Left kidney (tissue), 8 donors: ENCODE results near the gene GMPR. TPM values are rescaled to one million over a fixed set of nuclear protein-coding genes. Genes with fewer than 3 reads are reported as not detected.

Source experiments
- DNase-seq: peaks from one replicate; pipeline ENCODE4 v3.0.0-alpha.2; 2013
- long read RNA-seq, 8 donors: transcript quantifications; one replicate each; lab custom pipeline, GENCODE V29; 2026
- polyA plus RNA-seq: library from polyadenylated mRNA; unstranded; fragments of 120-200 nt; gene quantifications from one replicate; pipeline ENCODE4 v1.2.1, GENCODE V29; 2013; ENCODE audit not compliant: insufficient read length

GMPR gene
- polyA plus RNA-seq: 4.7 TPM
- long read RNA-seq, donor 1, transcript GMPR-201 (9 exons, 1,515 nt): major isoform, 5 of 6 reads
- long read RNA-seq, donor 1, partial matches to known transcripts: 0 of 6 reads
- long read RNA-seq, donor 1, other reads (novel, unspliced or antisense): 0 of 6 reads
- long read RNA-seq, donor 2, partial matches to known transcripts: 0 of 5 reads
- long read RNA-seq, donor 2, other reads (novel, unspliced or antisense): 0 of 5 reads
- long read RNA-seq, donor 3, partial matches to known transcripts: 0 of 3 reads
- long read RNA-seq, donor 3, other reads (novel, unspliced or antisense): 0 of 3 reads
- long read RNA-seq, donor 4: 0 reads
- long read RNA-seq, donor 5, transcript GMPR-201 (9 exons, 1,515 nt): major isoform, 7 of 12 reads
- long read RNA-seq, donor 5, transcript GMPR-202 (2 exons, 793 nt): minor isoform, 5 of 12 reads
- long read RNA-seq, donor 5, partial matches to known transcripts: 0 of 12 reads
- long read RNA-seq, donor 5, other reads (novel, unspliced or antisense): 0 of 12 reads
- long read RNA-seq, donor 6, transcript GMPR-201 (9 exons, 1,515 nt): major isoform, 5 of 9 reads
- long read RNA-seq, donor 6, partial matches to known transcripts: 0 of 9 reads
- long read RNA-seq, donor 6, other reads (novel, unspliced or antisense): 0 of 9 reads
- long read RNA-seq, donor 7, transcript GMPR-202 (2 exons, 793 nt): major isoform, 6 of 7 reads
- long read RNA-seq, donor 7, partial matches to known transcripts: 0 of 7 reads
- long read RNA-seq, donor 7, other reads (novel, unspliced or antisense): 0 of 7 reads
- long read RNA-seq, donor 8, partial matches to known transcripts: 0 of 3 reads
- long read RNA-seq, donor 8, other reads (novel, unspliced or antisense): 0 of 3 reads

DNA sequence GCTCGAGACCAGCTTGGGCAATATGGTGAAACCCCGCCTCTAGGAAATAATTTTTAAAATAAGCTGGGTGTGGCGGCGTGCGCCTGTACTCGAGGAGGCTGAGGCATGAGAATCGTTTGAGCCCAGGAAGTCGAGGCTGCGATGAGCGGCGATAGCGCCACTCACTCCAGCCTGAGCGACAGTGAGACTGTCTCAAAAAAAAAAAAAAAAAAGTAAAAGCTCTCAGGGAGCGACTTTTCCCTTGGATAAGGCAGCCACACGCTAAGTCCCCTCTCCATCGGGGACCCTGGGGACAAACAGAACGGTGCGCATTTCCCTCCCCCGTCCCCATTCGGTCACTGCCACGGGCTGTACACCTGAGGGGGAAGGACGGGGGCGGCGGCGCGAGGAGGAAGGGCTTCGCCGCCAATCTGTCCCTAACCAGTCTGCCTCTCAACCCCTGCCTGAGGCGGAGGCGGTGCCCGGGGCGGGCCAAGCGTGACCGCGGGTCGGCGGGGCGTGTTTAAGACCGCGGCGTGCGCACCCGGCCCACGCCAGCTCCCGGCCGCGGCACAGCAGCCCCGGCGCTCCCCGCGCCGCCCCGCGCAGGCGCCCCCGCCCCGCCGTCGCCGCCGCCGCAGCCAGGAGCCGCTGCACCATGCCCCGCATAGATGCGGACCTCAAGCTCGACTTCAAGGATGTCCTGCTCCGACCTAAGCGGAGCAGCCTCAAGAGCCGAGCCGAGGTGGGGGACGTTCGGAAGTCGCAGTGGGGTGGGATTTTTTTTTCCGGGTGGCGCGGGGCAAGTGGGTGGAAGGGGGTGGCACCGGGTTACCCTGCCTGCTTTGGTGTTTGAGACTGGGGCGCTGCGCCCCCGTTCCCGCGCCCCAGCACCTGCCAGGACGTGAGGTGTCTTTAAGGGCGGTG, at the start of gene GMPR:
Gene GMPR, plus strand, starts transcription at position 531 of the 906 bp plus-strand sequence. Its CDS starts 107 bp downstream, at position 638.
- peak; percentile 72 for DNase-seq

DNA sequence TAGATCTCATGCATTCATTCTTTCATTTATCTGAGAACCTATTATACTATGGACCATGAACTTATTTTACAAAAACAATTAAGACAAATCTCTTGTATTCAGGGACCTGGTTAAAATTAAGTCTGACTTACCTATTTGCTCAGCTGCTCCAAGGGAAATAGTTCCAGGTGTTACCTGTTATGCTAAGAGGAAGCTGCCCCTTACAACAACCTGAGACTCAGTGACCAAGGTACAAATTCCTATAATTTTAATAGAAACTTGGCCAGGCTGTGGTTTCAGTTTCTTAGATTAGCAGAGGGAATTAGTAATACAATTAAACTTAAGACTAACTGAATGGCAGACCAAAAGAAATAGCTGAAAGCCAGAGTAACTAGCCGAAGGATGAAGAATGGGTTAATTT, 48.2 kb upstream of the GMPR start:
- no peak for DNase-seq

DNA sequence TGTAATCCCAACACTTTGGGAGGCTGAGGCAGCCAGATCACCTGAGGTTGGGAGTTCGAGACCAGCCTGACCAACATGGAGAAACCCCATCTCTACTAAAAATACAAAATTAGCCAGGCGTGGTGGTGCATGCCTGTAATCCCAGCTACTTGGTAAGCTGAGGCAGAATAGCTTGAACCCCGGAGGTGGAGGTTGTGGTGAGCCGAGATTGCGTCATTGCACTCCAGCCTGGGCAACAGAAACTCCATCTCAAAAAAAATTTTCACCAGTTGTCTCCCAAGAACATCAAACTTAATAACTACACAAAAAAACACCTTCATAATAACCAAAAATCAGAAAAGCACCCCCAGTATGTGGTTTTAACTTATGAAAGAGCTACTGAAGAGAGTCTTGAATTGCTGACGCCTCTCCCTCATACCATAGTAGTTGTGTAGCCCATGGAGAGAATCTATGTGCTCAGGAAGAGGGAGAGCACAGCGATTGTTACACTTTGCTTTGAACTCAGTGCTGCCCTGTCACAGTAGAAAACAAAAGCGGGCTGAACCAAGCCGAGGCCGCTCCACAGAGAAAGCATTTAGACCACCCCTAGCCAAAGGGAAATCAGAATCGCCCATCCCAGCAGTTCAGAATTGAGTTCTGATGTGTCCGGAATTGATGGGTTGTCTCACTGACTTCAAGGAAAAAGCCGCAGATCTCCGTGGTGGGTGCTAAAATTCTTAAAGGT, 42.0 kb upstream of the GMPR start:
- no peak for DNase-seq

DNA sequence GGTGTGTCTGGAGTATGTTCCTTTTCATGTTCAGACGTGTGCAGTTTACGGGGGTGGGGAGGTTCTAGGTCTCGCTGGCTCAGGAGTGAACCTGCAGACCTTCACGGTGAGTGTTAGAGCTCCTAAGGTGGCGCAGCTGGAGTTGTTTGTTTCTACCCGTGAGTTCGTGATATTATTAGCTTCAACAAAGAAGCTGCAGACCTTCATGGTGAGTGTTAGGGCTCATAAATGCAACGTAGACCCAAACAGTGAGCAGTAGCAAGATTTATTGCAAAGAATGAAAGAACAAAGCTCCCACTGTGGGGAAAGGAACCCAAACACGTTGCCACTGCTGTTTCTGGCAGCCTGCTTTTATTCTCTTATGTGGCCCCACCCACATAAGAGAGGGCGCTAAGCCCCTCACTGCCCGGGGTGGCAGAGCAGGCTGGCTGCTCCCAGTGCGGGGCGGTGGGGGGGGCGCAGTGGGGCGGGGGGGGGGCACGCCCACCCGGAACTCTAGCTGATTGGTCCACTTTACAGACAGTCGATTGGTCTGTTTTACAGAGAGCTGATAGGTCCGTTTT, 41.3 kb upstream of the GMPR start:
- no peak for DNase-seq

DNA sequence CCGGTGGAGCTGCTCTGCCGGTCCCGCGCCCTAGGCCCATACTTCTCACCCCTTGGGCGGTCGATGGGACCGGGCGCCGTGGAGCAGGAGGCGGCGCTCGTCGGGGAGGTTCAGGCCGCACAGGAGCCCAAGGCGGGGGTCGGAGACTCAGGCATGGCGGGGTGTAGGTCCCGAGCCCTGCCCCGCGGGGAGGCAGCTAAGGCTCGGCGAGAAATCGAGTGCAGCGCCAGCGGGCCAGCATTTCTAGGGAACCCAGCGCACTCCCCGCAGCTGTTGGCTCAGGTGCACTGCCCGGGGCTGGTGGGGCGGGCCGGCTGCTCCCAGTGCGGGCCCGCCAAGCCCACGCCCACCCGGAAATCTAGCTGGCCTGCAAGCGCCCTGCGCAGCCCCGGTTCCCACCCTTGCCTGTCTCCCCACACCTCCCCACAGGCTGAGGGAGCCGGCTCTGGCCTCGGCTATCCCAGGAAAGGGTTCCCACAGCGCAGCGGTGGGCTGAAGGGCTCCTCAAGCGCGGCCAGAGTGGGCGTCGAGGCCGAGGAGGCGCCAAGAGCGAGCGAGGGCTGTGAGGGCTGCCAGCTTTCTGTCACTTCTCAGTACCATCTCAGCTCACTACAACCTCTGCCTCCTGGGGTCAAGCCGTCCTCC, 40.2 kb upstream of the GMPR start:
- DNase-seq: no peak

DNA sequence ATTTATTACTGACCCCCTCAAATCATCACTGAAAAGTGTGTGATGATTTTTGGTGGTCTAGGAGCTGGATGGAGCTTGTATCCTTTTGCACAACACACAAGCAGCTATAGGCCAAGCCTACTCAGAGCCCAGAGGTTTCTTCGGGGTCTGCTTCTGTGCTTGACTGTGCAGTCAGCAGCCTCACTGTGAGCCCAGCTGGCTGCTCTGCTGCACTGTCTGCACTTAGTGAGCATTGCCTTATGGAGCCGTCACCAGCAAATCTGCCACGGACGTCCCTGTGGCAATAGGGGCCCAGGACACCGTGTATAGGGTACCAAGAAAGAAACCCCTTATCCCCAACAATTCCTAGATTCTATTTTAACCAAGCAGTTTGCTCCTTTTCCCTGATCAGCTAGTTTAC, 38.6 kb upstream of the GMPR start:
- no peak for DNase-seq

DNA sequence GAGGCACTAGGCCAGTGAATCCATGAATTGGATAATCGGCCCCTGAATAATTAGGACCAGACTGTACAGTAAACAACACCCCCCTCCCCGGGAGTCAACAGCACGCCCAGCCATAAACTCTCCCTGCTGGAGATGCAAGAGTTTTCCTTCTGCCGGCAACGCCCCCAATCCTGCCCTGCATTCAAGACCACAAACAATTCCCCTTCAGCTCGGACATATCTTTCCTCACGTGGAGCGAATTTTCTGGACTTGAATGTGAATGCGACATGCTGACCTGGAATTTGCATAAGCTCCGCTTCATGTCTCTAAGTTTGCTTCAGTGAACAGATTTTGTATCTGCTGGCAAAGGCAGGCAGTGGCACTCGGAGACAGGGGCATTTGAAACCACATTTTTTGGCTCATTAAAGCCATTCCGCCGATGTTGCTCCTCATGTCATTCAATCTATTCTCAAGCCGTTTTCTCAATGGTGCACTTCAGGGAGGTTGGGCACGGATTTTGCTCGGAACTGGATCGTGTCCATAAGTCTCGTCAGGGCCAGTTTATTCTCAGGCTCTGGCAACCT, 38.0 kb upstream of the GMPR start:
- DNase-seq: no peak

DNA sequence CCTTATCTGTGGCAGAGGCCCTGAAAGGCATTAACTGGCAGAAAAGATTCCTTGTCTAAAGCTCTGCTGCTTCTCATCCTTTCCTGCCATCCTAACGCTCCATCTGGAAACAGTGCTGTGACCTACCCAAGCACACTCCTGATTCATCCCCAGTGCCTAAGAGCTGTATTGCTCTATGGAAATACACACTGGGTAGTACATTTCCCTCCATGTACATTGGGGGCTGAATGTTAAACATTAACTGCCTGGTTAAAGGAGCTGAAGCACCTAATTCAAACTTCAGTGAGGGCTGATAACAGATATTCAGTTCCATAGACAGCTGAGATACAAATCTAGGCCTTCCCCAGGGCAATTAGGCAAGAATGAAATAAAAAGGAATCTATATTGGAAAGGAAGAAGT, 36.7 kb upstream of the GMPR start:
- DNase-seq: no peak

DNA sequence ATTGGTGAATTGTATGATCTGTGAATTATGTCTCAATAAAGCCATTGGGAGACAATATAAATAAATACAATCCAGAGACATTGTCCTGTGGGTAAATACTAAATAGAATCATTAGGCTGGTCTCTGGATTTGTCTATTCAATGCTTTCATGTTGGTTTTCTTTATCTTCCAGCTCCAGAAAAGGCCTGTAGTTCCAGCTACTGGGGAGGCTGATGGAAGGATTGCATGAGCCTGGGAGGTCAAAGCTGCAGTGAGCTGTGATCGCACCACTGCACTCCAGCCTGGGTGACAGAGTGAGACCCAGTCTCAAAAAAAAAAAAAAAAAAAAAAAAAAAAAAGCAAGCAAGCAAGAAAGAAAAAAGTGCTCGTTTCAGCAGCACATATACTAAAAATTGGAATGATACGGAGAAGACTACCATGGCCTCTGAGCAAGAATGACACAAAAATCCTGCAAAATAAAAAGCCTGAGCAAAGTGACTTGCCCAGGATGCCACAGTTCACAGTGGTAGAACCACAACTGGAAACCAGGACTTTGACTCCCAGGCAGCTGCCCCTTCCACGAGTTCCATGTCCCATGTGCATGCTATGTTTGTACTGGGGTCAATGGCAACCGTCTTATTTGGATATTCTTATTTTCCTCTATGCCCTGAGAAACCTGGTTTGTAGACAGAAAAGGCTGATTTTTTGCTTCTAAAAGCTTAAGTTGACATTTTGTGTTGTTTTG, 33.6 kb upstream of the GMPR start:
- DNase-seq: no peak

DNA sequence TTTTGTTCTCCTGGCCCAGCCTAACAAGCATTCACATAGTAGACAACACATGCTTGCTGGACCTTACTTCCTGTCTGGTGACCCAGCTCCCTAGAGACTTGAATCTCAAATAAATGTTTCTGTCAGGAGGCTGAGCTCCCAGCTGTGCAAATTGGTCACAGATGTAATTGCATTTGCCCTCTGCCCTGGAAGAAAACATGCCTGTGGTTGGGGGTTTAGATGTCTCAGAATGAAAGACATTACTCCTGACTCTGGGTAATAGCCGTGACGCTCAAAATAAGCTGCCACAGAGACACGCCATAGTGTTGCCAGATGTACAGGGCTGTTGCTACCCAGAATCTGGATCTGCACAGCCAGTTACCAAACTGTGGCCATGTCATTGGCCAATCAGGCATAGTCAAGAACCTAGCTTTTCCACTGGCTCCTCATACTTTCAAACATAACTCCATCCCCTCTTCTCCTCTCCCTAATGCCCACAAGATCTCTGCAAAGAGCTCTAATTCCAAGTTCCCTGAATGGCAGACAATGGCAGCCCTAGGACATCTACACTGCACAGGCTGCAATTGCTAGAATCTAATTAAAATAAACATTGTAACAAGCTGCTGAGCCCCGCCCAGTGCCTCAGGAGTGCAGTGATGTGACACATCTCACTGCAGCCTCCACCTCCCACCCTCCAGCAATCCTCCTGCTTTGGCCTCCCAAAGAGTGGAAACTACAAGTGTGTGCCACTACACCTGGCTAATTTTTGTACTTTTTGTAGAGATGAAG, 32.8 kb upstream of the GMPR start:
- DNase-seq: peak; percentile 82

DNA sequence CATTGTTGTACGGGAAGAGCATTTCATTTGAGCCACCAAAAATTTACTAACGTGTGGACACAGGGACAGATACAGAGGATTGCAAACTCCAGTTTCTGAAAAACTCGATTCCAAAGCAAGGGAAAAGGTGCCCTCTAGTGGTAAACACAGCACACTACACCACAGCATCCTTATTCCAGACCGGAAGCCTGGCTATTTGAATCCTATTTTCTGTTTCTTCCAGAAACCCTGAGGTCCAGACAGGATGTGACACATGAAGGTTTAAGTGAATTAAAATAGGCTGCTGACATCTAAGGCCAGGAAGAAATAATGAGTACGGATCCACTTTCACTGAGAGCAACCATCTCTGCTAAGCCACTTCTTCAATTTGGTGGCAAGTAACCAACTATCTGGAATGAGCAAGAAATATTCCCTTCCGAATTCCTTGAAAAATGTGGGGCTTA, 31.8 kb upstream of the GMPR start:
- DNase-seq: peak; percentile 85

DNA sequence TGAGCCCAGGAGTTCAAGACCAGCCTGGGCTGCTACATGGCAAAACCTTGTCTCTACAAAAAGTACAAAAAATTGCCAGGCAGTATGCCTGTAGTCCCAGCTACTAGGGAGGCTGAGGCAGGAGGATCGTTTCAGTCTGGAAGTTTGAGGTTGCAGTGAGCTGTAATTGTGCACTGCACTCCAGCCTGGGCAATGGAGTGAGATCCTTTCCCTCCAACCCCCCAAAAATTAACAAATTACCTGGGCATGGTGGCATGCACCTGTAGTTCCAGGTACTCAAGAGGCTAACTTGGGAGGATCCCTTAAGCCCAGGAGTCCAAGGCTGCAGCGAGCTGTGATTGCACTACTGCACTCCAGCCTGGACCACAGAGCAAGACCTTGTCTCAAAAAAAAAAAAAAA, 29.4 kb upstream of the GMPR start:
- no peak for DNase-seq

DNA sequence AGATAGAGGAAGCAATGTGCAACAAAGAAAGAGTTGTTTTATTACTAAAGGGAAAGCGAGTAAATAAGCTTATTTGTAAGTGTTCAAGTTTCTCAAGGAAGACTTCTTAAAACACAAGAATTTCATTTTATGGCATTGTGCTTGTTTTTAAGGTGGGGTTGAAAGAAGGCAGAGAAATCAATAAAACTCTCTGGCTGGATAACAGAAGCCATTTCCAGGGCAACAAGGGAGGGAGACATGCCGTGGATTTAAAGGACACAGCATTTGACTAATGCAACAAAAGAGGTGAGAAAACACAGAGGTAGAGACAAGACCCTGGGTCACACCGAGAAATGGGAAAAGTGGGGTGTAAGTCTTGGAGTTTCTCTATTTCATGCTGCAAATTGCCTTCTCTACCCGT, 28.8 kb upstream of the GMPR start:
- no peak for DNase-seq

DNA sequence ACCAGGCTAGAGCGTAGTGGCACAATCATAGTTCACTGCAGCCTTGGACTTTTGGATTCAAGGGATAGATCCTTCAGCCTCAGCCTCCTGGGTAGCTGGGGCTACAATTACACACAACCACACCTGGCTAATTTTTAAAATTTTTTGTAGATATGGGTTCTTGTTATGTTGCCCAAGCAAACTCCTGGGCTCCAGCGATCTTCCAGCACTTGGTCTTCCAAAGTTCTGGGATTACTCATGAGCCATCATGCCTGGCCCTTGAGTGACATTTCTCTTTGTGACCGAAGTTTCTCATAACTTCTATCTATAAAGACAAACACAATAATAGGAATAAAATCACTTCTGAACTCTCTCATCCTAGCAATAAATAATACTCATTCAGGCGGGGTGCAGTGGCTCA, 26.1 kb upstream of the GMPR start:
- no peak for DNase-seq

DNA sequence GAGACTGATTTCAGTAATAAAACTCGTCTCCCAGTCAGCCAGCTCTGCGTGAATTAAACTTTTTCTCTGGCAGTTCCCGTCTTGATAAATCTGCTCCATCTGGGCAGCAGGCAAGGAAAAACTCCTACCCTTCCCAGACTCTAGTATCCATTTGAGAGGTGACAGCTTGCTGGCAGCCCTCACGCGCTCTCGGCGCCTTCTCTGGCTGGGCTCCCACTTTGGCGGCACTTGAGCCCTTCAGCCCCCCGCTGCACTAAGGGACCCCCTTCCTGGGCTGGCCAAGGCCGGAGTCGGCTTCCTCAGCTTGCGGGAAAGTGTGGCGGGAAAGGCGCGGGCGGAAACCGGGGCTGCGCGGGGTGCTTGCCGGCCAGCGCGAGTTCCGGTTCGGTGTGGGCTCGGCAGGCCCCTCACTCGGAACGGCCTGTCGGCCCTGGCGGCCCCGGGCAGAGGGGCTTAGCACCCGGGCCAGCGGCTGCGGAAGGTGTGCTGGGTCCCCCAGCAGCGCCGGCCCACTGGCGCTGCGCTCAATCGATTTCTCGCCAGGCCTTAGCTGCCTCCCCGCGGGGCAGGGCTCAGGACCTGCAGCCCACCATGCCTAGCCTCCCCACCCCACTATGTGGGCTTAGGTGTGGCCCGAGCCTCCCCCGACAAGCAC, 21.8 kb upstream of the GMPR start:
- no peak for DNase-seq

DNA sequence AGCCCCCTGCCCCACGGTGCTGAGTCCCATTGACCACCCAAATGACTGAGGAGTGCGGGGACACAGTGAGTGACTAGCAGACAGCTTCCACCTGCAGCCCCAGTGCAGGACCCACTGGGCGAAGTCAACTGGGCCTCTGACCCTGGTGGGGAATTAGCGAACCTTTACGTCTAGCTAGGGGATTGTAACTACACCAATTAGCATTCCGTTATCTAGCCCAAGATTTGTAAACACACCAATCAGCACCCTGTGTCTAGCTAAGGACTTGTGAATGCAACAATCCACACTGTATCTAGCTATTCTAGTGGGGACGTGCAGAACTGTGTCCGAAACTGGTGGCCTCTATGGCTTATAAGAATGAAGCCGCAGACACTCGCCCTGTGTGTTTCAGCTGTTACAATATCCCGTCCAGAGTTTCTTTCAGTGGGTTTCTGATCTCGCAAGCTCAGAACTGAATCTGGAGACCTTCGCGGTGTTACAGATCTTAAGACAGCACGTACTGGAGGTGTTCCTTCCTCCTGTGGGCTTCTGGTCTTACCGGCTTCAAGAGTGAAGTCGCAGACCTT, 21.1 kb upstream of the GMPR start:
- DNase-seq: no peak

DNA sequence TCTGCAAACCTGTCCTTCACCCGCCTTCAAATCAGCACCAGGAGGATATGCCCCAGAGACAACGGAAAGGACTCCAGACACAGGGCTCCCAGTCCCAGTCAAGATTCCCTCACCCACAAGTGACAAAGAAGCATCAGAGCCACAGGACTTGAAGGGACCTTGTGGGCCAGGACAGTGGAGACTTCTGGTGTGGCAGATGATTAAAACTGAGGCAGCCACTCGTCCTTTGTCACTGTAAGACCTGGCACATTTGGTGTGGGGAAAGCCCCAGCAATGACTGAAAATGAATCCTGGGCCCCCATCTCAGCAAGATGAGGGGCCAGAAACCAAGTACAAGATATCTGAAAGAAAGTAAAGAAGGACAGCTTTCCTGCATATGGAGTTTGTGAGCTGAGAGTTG, 15.6 kb upstream of the GMPR start:
- DNase-seq: no peak

DNA sequence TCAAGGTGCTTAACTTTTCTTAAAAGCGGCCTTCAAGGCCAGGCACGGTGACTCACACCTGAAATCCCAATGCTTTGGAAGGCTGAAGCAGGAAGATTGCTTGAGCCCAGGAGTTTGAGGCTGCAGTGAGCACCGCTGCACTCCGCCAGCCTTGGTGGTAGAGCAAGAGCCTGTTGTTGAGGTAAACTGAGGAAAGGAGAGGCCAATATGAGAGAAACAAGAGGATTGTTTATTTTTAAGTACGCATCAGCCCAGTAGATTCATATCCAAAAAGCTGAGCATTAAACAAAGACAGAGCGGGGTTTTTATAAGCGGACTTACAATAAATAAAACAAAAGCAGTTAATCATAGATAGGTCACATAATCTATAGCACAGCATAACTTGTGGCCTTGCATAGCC, 15.0 kb upstream of the GMPR start:
- no peak for DNase-seq
